Measurements from ENCODE around the gene SYNGR3. TPM values are rescaled to one million over a fixed set of nuclear protein-coding genes. Genes with fewer than 3 reads are reported as not detected.

The SYNGR3 gene
- total RNA-seq, 2 donors from 2014 or later, result 0.49 to 1.5 TPM

DNA sequence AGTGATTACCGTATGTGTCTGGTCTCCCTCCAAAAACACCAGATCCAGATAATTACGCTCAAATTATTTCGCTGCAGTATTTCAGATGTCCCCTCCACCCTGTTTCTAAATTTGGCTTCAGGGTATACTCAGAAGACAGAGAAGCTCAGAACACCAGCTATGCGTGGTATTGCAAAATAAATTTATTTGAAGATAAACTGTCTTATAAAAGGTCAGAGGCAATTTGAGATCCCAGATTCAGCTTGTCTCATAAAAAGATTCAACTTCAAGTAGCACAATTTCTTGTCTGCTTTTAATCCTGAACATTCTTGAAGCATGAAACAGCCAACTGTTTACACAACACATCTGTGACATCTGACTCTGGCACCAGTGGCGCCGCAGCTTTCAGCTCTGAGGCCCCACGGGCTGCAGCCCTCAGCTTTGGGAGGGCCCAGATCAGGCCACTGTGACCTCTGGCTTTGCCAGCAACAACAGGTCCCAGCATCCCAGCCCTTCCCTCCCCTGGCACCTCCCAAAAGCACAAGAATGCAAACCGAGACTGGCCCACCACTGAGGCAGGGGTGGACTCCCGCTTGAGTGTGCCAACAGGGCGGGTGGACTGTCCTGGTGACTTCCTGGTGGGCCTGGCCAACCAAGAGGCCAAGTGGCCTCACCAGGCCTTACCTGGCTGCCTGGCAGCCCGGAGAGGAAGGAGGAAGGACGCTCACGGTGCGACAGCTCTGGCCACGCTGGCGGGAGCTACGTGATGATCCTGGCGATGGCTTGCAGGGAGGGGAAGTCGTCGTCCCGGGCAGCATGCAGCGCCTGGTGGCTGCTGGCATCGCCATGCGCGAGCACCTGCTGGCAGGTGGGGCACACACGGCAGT is 8.0 kb downstream of the SYNGR3 start:
- no peak for DNase-seq (ENCODE audit: low spot score)
- no peak overlapping the region for H3K27ac ChIP-seq
- no peak for ATAC-seq (ENCODE audit: insufficient number of reproducible peaks, low FRiP score, low read depth)

DNA sequence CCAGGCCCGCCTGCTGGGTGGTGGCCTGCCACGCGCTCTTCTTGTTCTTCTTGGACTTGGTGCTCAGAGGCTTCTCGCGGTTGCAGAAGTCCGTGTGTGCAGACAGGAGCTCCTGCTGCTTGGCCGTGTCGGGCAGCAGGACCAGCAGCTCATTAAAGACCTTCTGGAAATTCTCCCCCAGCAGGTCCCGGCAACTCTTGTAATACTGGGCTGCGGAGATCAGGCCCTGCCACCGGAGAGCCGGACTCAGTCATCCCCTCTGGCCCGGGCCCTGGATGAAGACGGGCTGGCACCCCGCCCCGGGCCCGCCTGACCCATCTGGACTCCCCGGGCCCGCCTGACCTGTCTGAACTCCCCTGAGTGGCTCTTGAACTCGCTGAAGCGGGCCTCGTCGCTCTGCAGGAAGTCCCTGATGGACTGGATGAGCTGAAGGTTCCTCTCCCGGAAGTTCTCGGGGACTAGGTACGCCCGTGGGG is 8.6 kb downstream of the SYNGR3 start:
- DNase-seq (ENCODE audit: low spot score) (no peak), ATAC-seq (ENCODE audit: insufficient number of reproducible peaks, low FRiP score, low read depth) (no peak)
- no peak overlapping the region for H3K4me3 ChIP-seq
- no peaks in the 10 kb centered on the region for H3K27me3 ChIP-seq (replicated peaks; ENCODE audit: insufficient read depth)
- H3K27ac ChIP-seq, result no peak overlapping the region
- H3K9me3 ChIP-seq, result no peaks in the 10 kb centered on the region
- no peaks in the 10 kb centered on the region for H3K4me1 ChIP-seq (ENCODE audit: control insufficient read depth in 1 of 2, low read depth in 2 of 2)
- TF ChIP-seq, protein P1, sequence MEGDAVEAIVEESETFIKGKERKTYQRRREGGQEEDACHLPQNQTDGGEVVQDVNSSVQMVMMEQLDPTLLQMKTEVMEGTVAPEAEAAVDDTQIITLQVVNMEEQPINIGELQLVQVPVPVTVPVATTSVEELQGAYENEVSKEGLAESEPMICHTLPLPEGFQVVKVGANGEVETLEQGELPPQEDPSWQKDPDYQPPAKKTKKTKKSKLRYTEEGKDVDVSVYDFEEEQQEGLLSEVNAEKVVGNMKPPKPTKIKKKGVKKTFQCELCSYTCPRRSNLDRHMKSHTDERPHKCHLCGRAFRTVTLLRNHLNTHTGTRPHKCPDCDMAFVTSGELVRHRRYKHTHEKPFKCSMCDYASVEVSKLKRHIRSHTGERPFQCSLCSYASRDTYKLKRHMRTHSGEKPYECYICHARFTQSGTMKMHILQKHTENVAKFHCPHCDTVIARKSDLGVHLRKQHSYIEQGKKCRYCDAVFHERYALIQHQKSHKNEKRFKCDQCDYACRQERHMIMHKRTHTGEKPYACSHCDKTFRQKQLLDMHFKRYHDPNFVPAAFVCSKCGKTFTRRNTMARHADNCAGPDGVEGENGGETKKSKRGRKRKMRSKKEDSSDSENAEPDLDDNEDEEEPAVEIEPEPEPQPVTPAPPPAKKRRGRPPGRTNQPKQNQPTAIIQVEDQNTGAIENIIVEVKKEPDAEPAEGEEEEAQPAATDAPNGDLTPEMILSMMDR (IDR thresholded peaks at IDR 0.05), result no peak
- peaks cover 54% of the 10 kb centered on the region for H3K36me3 ChIP-seq

More for the DNA sequence above, 8.0 kb downstream of the SYNGR3 start:
- H3K4me3 ChIP-seq, result no peak overlapping the region
- TF ChIP-seq, protein P1 (IDR thresholded peaks at IDR 0.05), result no peak
- H3K4me1 ChIP-seq (ENCODE audit: control insufficient read depth in 1 of 2, low read depth in 2 of 2), result peaks cover 0 to under 1% of the 10 kb centered on the region in 2 donors
- H3K9me3 ChIP-seq, result no peaks in the 10 kb centered on the region
- no peaks in the 10 kb centered on the region for H3K27me3 ChIP-seq (replicated peaks; ENCODE audit: insufficient read depth)
- peaks cover 48% of the 10 kb centered on the region for H3K36me3 ChIP-seq

DNA sequence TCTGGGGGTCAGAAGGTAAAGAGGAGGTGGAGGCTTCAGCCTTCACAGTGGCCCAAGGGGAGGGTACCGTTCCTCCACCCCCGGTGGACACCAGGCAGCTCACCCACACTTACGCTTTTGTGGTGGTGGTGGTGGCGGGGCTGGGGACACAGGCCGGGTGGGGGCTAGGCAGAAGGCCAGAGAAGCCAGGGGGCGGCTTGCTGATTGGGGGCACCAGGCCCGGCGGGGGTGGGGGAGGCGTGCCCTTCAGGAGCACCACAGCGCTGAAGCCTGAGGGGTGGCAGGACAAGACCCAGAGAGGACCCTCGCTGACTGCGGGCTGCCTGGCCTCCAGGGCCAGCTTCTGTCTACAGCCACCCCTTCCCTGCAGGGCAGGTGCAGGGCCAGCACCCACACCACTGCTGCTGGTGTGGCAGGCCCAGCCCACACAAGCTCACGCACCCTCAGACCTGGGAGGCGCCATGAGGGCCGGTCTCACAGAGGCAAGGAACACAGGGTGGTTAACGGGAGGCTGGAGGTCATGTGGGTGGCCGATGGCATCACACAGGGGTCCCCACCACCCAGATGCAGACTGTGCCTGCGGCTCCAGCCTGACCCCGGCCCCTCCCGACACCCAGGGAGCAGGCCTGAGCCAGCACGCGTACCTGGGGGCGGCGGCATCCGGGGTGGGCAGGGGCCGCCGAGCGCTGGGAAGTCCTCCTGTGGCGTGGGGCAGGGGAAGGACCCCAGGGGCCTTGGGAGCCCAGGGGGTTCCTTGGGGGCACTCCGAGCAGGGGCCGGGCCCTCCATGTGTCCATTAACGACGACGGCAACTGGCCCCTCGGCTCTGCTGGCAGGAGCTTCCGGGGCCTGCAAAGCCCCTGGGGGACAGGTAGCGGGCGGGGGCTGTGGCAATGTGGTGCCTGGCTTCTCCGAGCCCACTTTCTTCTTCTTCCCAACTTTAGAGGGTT is 9.4 kb downstream of the SYNGR3 start:
- H3K27ac ChIP-seq, result no peak overlapping the region
- peaks cover 54% of the 10 kb centered on the region for H3K36me3 ChIP-seq
- H3K9me3 ChIP-seq, result no peaks in the 10 kb centered on the region

DNA sequence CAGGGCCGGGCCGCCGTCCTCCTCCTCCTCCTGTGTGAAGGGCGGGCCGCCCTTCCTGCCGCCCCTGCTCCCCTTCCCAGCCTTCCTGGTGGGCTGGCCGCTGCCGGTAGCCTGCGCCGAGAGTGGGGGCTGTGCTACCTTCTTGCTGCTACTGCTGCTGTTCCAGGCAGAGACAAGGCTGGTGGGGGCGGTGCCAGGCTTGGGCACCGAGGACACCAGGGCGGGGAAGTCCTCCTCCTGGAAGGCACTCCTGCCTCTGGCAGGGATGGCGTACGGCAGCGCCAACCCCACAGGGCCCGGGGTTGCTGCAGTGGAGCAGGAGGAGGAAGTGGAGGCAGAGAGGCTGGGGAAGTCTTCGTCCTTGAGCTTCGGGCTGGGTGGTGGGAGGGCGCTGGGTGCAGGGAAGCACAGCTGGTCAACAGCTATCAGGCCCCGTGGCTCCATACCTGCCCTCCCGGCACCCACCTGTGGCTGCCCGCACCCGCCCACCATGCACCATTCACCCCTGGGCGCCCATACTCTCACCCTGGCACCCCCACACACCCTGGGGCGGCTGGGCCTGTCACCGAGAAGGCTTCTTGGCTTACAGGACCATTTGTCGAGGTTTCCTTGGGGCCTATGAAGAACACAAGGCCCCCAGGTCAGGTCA is 10.2 kb downstream of the SYNGR3 start:
- H3K4me3 ChIP-seq, result no peak overlapping the region
- ATAC-seq (ENCODE audit: insufficient number of reproducible peaks, low FRiP score, low read depth) (no peak), DNase-seq (ENCODE audit: low spot score) (no peak)
- no peaks in the 10 kb centered on the region for H3K9me3 ChIP-seq
- H3K36me3 ChIP-seq, result peaks cover 54% of the 10 kb centered on the region
- no peaks in the 10 kb centered on the region for H3K27me3 ChIP-seq (replicated peaks; ENCODE audit: insufficient read depth)
- H3K27ac ChIP-seq, result no peak overlapping the region
- peaks cover 6 to 14% of the 10 kb centered on the region in 2 donors for H3K4me1 ChIP-seq (ENCODE audit: control insufficient read depth in 1 of 2, low read depth in 2 of 2)
- TF ChIP-seq, protein P1 (IDR thresholded peaks at IDR 0.05), result no peak

More for the DNA sequence above, 9.4 kb downstream of the SYNGR3 start:
- DNase-seq (ENCODE audit: low spot score) (no peak), ATAC-seq (ENCODE audit: insufficient number of reproducible peaks, low FRiP score, low read depth) (no peak)
- Histone ChIP-seq H3K4me3 (no peak overlapping the region), H3K4me1 (ENCODE audit: control insufficient read depth in 1 of 2, low read depth in 2 of 2) (peaks cover 2 to 5% of the 10 kb centered on the region in 2 donors), H3K27me3 (replicated peaks; ENCODE audit: insufficient read depth) (no peaks in the 10 kb centered on the region)
- TF ChIP-seq, protein P1 (IDR thresholded peaks at IDR 0.05), result no peak
